A549 (cell line): ENCODE results near the gene MLLT3.

Experiments
- CBX8 ChIP-seq: fragments of 200-600 bp; sonication (generic); IDR thresholded peaks from 2 replicates; pipeline ENCODE4 v1.6.1; 2016
- CHD4 ChIP-seq: fragments of 200-600 bp; sonication (generic); IDR thresholded peaks from 2 replicates; pipeline ENCODE4 v1.6.1; 2016; ENCODE audit warnings: antibody characterized with exemption, mild to moderate bottlenecking, borderline replicate concordance
- EHMT2 ChIP-seq: fragments of 200-600 bp; sonication (generic); IDR thresholded peaks from 2 replicates; pipeline ENCODE4 v1.6.1; 2016; ENCODE audit warnings: antibody characterized with exemption, low read depth, mild to moderate bottlenecking, moderate library complexity
- ESRRA ChIP-seq: fragments of 150-350 bp; IDR thresholded peaks from 2 replicates; pipeline ENCODE4 v1.6.1; 2014; ENCODE audit warnings: mild to moderate bottlenecking, low read length, borderline replicate concordance
- HDAC2 ChIP-seq: fragments of 200-600 bp; sonication (generic); IDR thresholded peaks from 2 replicates; pipeline ENCODE4 v1.6.1; 2016
- TP53 ChIP-seq: fragments of 250-450 bp; sonication (Bioruptor Pico); IDR thresholded peaks from 2 replicates; pipeline ENCODE4 v1.5.0; 2021; ENCODE audit warnings: mild to moderate bottlenecking, moderate library complexity
- USF2 ChIP-seq: fragments of 450-650 bp; IDR thresholded peaks from 2 replicates; pipeline ENCODE4 v1.6.1; 2014; ENCODE audit warnings: antibody characterized with exemption
- TF ChIP-seq, protein P1 (sequence below): fragments of >200 bp; sonication (Bioruptor Twin); formaldehyde crosslinking; IDR thresholded peaks from 3 replicates; pipeline ENCODE4 v1.5.1; 2016
- TF ChIP-seq, protein P2 (sequence below): fragments of 250-450 bp; sonication (Bioruptor Pico); IDR thresholded peaks from 2 replicates; pipeline ENCODE4 v1.5.0; 2021; ENCODE audit warnings: mild to moderate bottlenecking, moderate library complexity, borderline replicate concordance
- TF ChIP-seq, protein P3 (sequence below): IDR thresholded peaks from 2 replicates; pipeline ENCODE4 v1.6.1; 2012

DNA sequence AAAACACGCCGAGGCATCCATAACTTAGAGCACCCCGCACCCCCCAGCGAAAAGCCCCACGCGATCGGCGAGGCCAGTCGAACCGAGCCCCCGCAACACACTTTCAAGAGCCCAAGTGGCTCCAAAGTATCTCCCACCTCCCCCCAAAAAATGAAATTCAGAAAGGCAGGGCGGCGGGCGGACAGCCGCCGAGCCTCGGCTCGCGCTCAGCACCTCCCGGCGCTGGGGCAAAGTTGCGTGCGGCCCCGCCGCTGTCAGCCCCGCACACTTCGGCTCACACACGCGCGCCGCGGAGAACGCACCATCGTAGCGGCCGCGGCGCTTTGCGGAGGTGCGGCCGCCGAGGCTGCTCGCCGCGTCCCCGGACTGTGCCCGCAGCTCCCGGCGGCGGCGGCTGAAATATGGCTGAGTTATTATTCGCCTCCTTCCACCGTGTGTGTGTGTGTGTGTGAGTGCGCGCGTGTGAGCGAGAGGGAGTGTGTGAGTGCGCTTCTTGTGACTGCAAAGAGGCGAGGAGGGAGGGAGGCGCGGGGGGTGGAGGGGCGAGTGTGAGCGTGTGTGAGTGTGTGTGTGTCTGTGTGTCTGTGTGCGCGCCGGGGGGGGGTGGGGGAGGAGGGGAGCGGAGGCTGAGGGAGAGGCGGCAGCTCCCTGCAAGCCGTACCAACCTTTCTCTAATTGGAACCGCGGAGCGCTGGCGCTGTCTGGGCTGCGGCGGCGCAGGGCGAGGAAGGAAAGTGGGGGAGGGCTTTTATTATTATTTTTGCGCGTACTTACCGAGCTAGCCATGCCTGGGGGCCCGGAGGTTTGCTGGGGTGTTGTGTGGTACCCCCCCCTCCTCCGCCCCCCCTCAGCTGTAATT is 599 bp downstream of the MLLT3 start:
- TF ChIP-seq, protein P1, sequence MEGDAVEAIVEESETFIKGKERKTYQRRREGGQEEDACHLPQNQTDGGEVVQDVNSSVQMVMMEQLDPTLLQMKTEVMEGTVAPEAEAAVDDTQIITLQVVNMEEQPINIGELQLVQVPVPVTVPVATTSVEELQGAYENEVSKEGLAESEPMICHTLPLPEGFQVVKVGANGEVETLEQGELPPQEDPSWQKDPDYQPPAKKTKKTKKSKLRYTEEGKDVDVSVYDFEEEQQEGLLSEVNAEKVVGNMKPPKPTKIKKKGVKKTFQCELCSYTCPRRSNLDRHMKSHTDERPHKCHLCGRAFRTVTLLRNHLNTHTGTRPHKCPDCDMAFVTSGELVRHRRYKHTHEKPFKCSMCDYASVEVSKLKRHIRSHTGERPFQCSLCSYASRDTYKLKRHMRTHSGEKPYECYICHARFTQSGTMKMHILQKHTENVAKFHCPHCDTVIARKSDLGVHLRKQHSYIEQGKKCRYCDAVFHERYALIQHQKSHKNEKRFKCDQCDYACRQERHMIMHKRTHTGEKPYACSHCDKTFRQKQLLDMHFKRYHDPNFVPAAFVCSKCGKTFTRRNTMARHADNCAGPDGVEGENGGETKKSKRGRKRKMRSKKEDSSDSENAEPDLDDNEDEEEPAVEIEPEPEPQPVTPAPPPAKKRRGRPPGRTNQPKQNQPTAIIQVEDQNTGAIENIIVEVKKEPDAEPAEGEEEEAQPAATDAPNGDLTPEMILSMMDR = no peak
- TF ChIP-seq CBX8 (no peak), HDAC2 (no peak), EHMT2 (no peak), TP53 (CRISPR knock-in tag) (no peak), ESRRA (no peak), CHD4 (no peak), USF2 (no peak)
- TF ChIP-seq, protein P2, sequence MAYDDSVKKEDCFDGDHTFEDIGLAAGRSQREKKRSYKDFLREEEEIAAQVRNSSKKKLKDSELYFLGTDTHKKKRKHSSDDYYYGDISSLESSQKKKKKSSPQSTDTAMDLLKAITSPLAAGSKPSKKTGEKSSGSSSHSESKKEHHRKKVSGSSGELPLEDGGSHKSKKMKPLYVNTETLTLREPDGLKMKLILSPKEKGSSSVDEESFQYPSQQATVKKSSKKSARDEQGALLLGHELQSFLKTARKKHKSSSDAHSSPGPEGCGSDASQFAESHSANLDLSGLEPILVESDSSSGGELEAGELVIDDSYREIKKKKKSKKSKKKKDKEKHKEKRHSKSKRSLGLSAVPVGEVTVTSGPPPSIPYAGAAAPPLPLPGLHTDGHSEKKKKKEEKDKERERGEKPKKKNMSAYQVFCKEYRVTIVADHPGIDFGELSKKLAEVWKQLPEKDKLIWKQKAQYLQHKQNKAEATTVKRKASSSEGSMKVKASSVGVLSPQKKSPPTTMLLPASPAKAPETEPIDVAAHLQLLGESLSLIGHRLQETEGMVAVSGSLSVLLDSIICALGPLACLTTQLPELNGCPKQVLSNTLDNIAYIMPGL (CRISPR knock-in tag) = no peak
- TF ChIP-seq, protein P3, sequence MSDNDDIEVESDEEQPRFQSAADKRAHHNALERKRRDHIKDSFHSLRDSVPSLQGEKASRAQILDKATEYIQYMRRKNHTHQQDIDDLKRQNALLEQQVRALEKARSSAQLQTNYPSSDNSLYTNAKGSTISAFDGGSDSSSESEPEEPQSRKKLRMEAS = no peak; the same call in 1 of the 2 replicates
